GM13976 (cell line): ENCODE data around the gene NRG3.

Experiments used
- DNase-seq: peaks from one replicate; pipeline ENCODE4 v3.0.0; 2012; ENCODE audit warnings: low spot score
- in situ Hi-C: fragments of 300-500 bp; cut with MboI; formaldehyde crosslinking; loops from one replicate; pipeline ENCODE4 v1.12.0; 2022; ENCODE audit warnings: low sequenced_read_pairs, mixed read lengths, inconsistent platforms; ENCODE audit not compliant: unreplicated experiment
- TF ChIP-seq, protein P1 (sequence below): IDR thresholded peaks from 2 replicates; pipeline ENCODE4 v1.5.1; 2012; ENCODE audit warnings: borderline replicate concordance, mild to moderate bottlenecking; ENCODE audit not compliant: insufficient read depth; ENCODE audit errors: extremely low read depth, missing control alignments, control extremely low read depth

Gene NRG3

GRCh38 chr10:82072124-82072523, 197.1 kb downstream of the NRG3 start:
- TF ChIP-seq, protein P1, sequence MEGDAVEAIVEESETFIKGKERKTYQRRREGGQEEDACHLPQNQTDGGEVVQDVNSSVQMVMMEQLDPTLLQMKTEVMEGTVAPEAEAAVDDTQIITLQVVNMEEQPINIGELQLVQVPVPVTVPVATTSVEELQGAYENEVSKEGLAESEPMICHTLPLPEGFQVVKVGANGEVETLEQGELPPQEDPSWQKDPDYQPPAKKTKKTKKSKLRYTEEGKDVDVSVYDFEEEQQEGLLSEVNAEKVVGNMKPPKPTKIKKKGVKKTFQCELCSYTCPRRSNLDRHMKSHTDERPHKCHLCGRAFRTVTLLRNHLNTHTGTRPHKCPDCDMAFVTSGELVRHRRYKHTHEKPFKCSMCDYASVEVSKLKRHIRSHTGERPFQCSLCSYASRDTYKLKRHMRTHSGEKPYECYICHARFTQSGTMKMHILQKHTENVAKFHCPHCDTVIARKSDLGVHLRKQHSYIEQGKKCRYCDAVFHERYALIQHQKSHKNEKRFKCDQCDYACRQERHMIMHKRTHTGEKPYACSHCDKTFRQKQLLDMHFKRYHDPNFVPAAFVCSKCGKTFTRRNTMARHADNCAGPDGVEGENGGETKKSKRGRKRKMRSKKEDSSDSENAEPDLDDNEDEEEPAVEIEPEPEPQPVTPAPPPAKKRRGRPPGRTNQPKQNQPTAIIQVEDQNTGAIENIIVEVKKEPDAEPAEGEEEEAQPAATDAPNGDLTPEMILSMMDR, result no peak

DNA sequence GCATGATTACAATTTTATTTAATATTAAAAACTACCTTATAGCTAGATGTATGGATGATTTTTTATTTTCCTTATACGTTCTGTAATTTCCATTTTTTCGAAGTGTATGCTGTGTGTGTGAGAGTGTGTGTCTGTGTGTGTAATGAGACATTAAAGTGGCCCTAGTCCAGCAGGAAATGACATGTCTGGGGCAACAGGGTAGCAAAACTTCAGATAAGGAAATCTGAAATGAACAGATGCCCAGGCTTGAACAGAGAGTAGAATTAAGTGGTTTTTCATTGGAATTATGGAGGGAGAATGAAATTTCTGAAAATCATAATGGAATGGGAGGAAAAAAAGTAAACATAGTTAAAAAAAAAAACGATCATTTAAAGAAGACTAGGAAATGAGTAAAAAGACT, 200.6 kb downstream of the NRG3 start:
- in situ Hi-C loops, result no loop called here
- TF ChIP-seq, protein P1, result no peak
- no peak for DNase-seq

More at GRCh38 chr10:82072124-82072523, 197.1 kb downstream of the NRG3 start:
- in situ Hi-C loops, result no loop called here
- no peak for DNase-seq

DNA sequence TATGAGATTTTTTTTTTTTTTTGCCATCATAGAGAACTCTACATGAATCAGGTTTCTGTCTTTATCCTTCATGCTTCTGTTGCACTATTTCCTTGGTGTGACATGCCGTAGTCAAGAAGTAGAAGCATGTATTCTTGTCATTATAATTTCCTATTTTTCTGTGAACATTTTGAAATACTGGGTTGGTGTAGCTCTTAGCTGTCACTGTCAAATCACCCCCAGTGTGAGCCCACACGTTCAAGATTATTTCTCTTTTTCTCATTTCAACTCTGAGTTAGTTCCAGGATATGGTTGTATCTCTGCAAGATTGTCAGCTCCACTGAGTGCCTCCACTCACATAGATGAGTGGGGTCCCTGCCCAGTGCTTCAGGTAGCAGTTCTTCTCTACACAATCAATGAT, 209.5 kb downstream of the NRG3 start:
- in situ Hi-C loops, result no loop called here
- DNase-seq, result no peak
- TF ChIP-seq, protein P1, result no peak

GRCh38 chr10:82084904-82085303, 209.9 kb downstream of the NRG3 start:
- TF ChIP-seq, protein P1, result no peak
- no peak for DNase-seq
- in situ Hi-C loops, result no loop called here

- no peak for DNase-seq
- in situ Hi-C loops, result no loop called here
- TF ChIP-seq, protein P1, result no peak
Measured at GRCh38 chr10:82089327-82089726, 214.3 kb downstream of the NRG3 start.

GRCh38 chr10:82091413-82091812, 216.4 kb downstream of the NRG3 start:
- DNase-seq, result no peak
- in situ Hi-C loops, result no loop called here

DNA sequence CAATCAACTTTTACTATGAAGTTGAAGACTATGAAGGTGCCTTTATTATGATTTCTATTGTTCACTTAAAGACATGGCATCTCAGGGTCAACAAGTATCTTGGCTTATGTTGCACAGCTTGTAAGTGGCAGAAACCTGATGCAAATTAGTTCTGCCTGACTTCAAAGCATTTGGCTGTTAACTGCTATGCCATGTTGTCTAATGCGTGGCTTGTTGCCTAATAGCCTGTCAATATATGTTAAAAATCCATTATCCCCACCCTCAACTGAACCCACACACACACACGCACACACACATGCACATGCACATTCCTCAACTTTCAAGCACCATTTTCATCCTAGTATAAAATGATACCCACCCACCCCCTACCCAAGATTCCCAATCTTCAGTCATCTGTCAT, 217.1 kb downstream of the NRG3 start:
- TF ChIP-seq, protein P1, result no peak
- in situ Hi-C loops, result no loop called here
- DNase-seq, result no peak

More at GRCh38 chr10:82091413-82091812, 216.4 kb downstream of the NRG3 start:
- TF ChIP-seq, protein P1, result no peak
